C4-2B (cell line): ENCODE data around the gene MTA3.

Experiments used
- H3K27ac ChIP-seq: fragments of 450-650 bp; 2 replicates; pipeline ENCODE4 v1.5.1; 2017
- CTCF ChIP-seq: fragments of 450-650 bp; conservative IDR thresholded peaks from 2 replicates; pipeline ENCODE4 v1.5.1; 2017; ENCODE audit warnings: mild to moderate bottlenecking
- ZFX ChIP-seq: fragments of 450-650 bp; IDR thresholded peaks from 2 replicates; pipeline ENCODE4 v1.6.1; 2017

The MTA3 gene

GRCh38 chr2:42567364-42567763, 1.1 kb upstream of the MTA3 start:
- no peak for TF ChIP-seq CTCF
- TF ChIP-seq ZFX: no peak
- H3K27ac ChIP-seq: no peak overlapping the region; the same call in 1 of the 2 replicates

GRCh38 chr2:42567806-42568400, 529 bp upstream of the MTA3 start:
- TF ChIP-seq ZFX: no peak
- no peak for TF ChIP-seq CTCF
- H3K27ac ChIP-seq: peak overlapping the region; percentile 85

- TF ChIP-seq CTCF (no peak), ZFX (no peak)
- H3K27ac ChIP-seq: peak overlapping the region; percentile 85
Observed at GRCh38 chr2:42569116-42569711, 782 bp downstream of the MTA3 start.

- H3K27ac ChIP-seq: no peak overlapping the region
- TF ChIP-seq ZFX: no peak
- TF ChIP-seq CTCF: no peak
Observed at GRCh38 chr2:42569883-42570282, 1.5 kb downstream of the MTA3 start.

- H3K27ac ChIP-seq: no peak overlapping the region
- TF ChIP-seq CTCF (no peak), ZFX (no peak)
Observed at GRCh38 chr2:42572297-42573081, 4.1 kb downstream of the MTA3 start.

- no peak for TF ChIP-seq ZFX
- no peak for TF ChIP-seq CTCF
- no peak overlapping the region for H3K27ac ChIP-seq
Observed at GRCh38 chr2:42573256-42573655, 4.8 kb downstream of the MTA3 start.

- no peak for TF ChIP-seq CTCF
- no peak for TF ChIP-seq ZFX
- H3K27ac ChIP-seq: no peak overlapping the region
Observed at GRCh38 chr2:42575458-42576064, 7.1 kb downstream of the MTA3 start.
